Measurements from ENCODE around the gene PSMB10.

PSMB10 gene

DNA sequence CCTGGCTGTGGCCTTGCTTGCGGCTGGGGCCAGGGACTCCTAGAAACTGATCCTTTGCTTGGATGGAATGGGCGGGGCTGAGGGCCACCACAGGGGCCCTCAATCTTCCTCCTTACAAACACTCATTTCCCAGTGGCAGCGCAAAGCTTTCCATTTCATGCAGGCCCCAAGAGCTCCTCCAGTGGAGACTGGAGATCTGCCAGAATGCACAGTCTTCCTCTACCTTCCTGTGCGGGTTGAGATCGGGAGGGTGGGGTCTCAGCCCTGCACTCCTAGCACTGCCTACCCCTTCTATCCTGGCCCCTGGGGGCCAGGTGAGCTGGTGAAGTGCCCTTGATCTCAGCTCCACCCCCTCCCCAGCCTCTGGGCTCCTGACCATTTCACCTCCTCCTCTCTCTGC, 50.3 kb downstream of the PSMB10 start:
- DNase-seq (ENCODE audit: low read depth, low spot score), result no peak
- Histone ChIP-seq H3K4me3 (ENCODE audit: low read length) (no peak overlapping the region), H3K27me3 (ENCODE audit: control insufficient read depth, insufficient read depth, low read length) (no peaks in the 10 kb centered on the region), H3K27ac (ENCODE audit: low read length) (no peak overlapping the region), H3K36me3 (ENCODE audit: control insufficient read depth, insufficient read depth, low read length) (peaks cover 13% of the 10 kb centered on the region), H3K4me1 (ENCODE audit: control insufficient read depth, insufficient read depth, low read length) (peaks cover 5% of the 10 kb centered on the region), H3K9me3 (ENCODE audit: control insufficient read depth, insufficient read depth, low read length) (no peaks in the 10 kb centered on the region)
- no CpG with 5 or more reads among the region's 5 CpGs for WGBS (ENCODE audit: insufficient coverage, insufficient read length)

DNA sequence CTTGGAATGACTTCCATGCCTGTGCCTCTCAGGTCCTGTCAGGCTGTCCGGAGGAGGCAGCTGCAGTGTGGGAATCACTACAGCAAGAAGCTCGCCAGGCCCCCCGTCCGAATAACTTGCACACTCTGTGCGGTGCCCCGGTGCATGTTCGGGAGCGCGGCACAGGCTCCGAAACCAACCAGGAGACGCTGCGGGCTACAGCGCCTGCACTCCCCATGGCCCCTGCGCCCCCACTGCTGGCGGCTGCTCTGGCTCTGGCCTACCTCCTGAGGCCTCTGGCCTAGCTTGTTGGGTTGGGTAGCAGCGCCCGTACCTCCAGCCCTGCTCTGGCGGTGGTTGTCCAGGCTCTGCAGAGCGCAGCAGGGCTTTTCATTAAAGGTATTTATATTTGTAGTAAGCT, 50.7 kb downstream of the PSMB10 start:
- no peaks in the 10 kb centered on the region for H3K27me3 ChIP-seq (ENCODE audit: control insufficient read depth, insufficient read depth, low read length)
- H3K9me3 ChIP-seq (ENCODE audit: control insufficient read depth, insufficient read depth, low read length), result no peaks in the 10 kb centered on the region
- peaks cover 5% of the 10 kb centered on the region for H3K4me1 ChIP-seq (ENCODE audit: control insufficient read depth, insufficient read depth, low read length)
- peaks cover 17% of the 10 kb centered on the region for H3K36me3 ChIP-seq (ENCODE audit: control insufficient read depth, insufficient read depth, low read length)
- DNase-seq (ENCODE audit: low read depth, low spot score), result no peak
- H3K4me3 ChIP-seq (ENCODE audit: low read length), result no peak overlapping the region
- WGBS (ENCODE audit: insufficient coverage, insufficient read length), result no CpG with 5 or more reads among the region's 19 CpGs
- no peak overlapping the region for H3K27ac ChIP-seq (ENCODE audit: low read length)

DNA sequence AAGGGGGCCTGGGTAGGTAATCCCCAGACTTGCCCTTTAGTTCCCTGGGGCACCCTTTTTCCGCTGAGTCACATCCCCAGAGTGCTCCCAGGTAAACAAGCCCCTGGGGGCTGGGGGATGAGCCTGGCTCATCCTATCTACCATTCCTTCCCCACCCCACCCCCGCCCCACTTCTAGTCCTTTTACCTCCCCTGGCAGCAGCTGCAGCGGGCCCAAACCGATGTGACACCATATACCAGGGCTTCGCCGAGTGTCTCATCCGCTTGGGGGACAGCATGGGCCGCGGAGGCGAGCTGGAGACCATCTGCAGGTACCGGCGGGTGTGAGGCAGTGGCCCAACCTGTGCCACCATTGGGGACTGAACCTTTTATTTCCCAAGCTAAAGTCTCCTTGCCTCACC, 51.1 kb downstream of the PSMB10 start:
- Histone ChIP-seq H3K9me3 (ENCODE audit: control insufficient read depth, insufficient read depth, low read length) (no peaks in the 10 kb centered on the region), H3K27me3 (ENCODE audit: control insufficient read depth, insufficient read depth, low read length) (no peaks in the 10 kb centered on the region), H3K4me1 (ENCODE audit: control insufficient read depth, insufficient read depth, low read length) (peaks cover 5% of the 10 kb centered on the region), H3K27ac (ENCODE audit: low read length) (no peak overlapping the region), H3K36me3 (ENCODE audit: control insufficient read depth, insufficient read depth, low read length) (peaks cover 22% of the 10 kb centered on the region), H3K4me3 (ENCODE audit: low read length) (no peak overlapping the region)
- no CpG with 5 or more reads among the region's 12 CpGs for WGBS (ENCODE audit: insufficient coverage, insufficient read length)
- DNase-seq (ENCODE audit: low read depth, low spot score), result no peak

DNA sequence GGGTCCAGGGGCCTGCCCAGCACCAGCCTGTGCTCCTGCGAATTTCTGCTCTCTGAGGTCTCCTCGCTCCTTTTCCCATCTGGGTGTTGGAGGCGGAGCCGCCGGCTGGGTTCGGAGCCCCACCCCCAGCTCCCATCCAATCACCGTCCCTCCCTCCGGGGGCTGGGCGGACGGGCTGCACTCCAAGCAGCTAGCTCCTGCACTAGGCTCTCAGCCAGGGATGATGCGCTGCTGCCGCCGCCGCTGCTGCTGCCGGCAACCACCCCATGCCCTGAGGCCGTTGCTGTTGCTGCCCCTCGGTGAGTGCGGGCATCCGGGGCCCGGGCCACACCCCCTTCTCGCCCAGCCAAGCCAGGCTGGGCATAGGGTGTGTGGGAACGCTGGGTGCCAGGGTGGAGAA, 52.0 kb downstream of the PSMB10 start, which contains the start of gene NRN1L:
Gene NRN1L (plus strand): TSS at position 202 of the 400 bp plus-strand sequence. CDS start 19 bp downstream, at position 221.
- Histone ChIP-seq H3K9me3 (ENCODE audit: control insufficient read depth, insufficient read depth, low read length) (no peaks in the 10 kb centered on the region), H3K27ac (ENCODE audit: low read length) (no peak within 1 kb of the TSS), H3K36me3 (ENCODE audit: control insufficient read depth, insufficient read depth, low read length) (peaks cover 29% of the 10 kb centered on the region), H3K4me3 (ENCODE audit: low read length) (no peak within 1 kb of the TSS), H3K27me3 (ENCODE audit: control insufficient read depth, insufficient read depth, low read length) (no peaks in the 10 kb centered on the region), H3K4me1 (ENCODE audit: control insufficient read depth, insufficient read depth, low read length) (peaks cover 5% of the 10 kb centered on the region)
- no CpG with 5 or more reads among the region's 22 CpGs for WGBS (ENCODE audit: insufficient coverage, insufficient read length)
- DNase-seq (ENCODE audit: low read depth, low spot score), result peak; percentile 89

Measured in iPS DF 6.9 (cell line).